Measurements from ENCODE around the gene MORF4L1. TPM values are rescaled to one million over a fixed set of nuclear protein-coding genes. Genes with fewer than 3 reads are reported as not detected.

Gene MORF4L1
- total and polyA plus RNA-seq, 2 experiments from 2014 or later = 357 to 388 TPM

GRCh38 chr15:78878356-78878755, 5.7 kb downstream of the MORF4L1 start:
- no peak for TF ChIP-seq EZH2 (IDR thresholded peaks at IDR 0.05; ENCODE audit: insufficient read depth, poor library complexity, severe bottlenecking)
- no peak for TF ChIP-seq EZH2phosphoT487 (IDR thresholded peaks at IDR 0.05; ENCODE audit: insufficient read depth, low read depth)
- Histone ChIP-seq H3K79me2 (ENCODE audit: insufficient read depth) (peaks cover 100% of the 10 kb centered on the region), H3F3A (ENCODE audit: insufficient read depth) (peaks cover 83% of the 10 kb centered on the region), H3K9me2 (ENCODE audit: insufficient read depth) (no peaks in the 10 kb centered on the region), H3K4me1 (ENCODE audit: insufficient read depth) (peaks cover 72% of the 10 kb centered on the region), H2AFZ (no peak overlapping the region), H3K4me2 (ENCODE audit: unreplicated experiment) (peak overlapping the region; percentile 31), H3K27me3 (replicated peaks; ENCODE audit: insufficient read depth) (no peaks in the 10 kb centered on the region), H3K9me3 (ENCODE audit: low read depth) (no peaks in the 10 kb centered on the region), H3K36me3 (ENCODE audit: low read depth) (peaks cover 21% of the 10 kb centered on the region), H3K27ac (peak overlapping the region; percentile 63), H4K20me1 (ENCODE audit: insufficient read depth) (peaks cover 62% of the 10 kb centered on the region), H3K4me3 (peak overlapping the region; percentile 36), H3K9ac (peak overlapping the region; percentile 6; the same call in 1 of the 2 replicates)
- in situ Hi-C loops (cut with MboI) = no loop called here
- peak; percentile 66 for DNase-seq
- 36 to 60% methylated on average over 1 of the region's 1 CpG for WGBS, 2 experiments (ENCODE audit: low coverage in 1 of 2, low lambda C conversion rate in 2 of 2, missing lambda C conversion rate in 2 of 2)

DNA sequence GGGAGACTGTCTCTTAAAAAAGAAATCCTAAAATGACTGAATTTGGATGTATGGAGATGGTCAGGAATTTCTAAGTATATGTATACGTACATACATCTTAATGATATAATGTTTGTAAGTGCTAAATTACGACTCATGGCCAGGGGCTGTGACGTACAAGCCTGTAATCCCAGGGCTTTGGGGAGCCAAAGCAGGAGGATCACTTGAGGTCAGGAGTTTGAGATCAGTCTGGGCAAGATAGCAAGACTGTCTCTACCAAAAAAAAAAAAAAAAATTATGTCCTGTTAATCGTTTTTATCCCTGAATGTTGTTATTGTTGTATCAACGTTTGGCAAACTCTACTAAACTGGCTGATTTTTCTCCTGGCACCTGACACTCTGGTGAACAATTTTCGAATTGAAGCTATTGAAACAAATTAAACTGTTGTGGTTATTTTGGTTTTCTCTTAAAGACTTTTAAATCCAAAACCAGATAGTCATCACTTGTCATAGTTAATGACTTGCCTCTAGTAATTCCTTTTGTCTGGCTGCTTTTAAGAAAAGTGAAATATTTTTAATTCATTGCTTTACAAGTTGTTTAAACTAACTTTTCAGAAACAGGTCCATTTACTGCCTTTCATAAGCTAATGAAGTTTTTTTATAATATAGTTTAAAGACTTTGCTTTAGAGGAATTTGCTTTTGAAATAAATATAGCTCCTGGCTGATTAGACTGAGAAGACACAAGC, 7.0 kb downstream of the MORF4L1 start:
- Histone ChIP-seq H2AFZ (no peak overlapping the region), H3K79me2 (ENCODE audit: insufficient read depth) (peaks cover 100% of the 10 kb centered on the region), H3K9ac (peak overlapping the region; percentile 20), H3K27me3 (replicated peaks; ENCODE audit: insufficient read depth) (no peaks in the 10 kb centered on the region), H3K4me3 (peak overlapping the region; percentile 11; the same call in 1 of the 2 replicates), H3K4me2 (ENCODE audit: unreplicated experiment) (peak overlapping the region; percentile 51), H3K36me3 (ENCODE audit: low read depth) (peaks cover 30% of the 10 kb centered on the region), H3K27ac (peak overlapping the region; percentile 63), H3F3A (ENCODE audit: insufficient read depth) (peaks cover 77% of the 10 kb centered on the region), H3K4me1 (ENCODE audit: insufficient read depth) (peaks cover 72% of the 10 kb centered on the region), H3K9me3 (ENCODE audit: low read depth) (no peaks in the 10 kb centered on the region), H3K9me2 (ENCODE audit: insufficient read depth) (no peaks in the 10 kb centered on the region), H4K20me1 (ENCODE audit: insufficient read depth) (peaks cover 67% of the 10 kb centered on the region)
- TF ChIP-seq EZH2 (IDR thresholded peaks at IDR 0.05; ENCODE audit: insufficient read depth, poor library complexity, severe bottlenecking) = no peak
- TF ChIP-seq EZH2phosphoT487 (IDR thresholded peaks at IDR 0.05; ENCODE audit: insufficient read depth, low read depth) = no peak
- WGBS, 2 experiments (ENCODE audit: low coverage in 1 of 2, low lambda C conversion rate in 2 of 2, missing lambda C conversion rate in 2 of 2) = 15 to 21% methylated on average over 6 of the region's 6 CpGs
- DNase-seq = peak; percentile 40
- in situ Hi-C loops (cut with MboI) = no loop called here

DNA sequence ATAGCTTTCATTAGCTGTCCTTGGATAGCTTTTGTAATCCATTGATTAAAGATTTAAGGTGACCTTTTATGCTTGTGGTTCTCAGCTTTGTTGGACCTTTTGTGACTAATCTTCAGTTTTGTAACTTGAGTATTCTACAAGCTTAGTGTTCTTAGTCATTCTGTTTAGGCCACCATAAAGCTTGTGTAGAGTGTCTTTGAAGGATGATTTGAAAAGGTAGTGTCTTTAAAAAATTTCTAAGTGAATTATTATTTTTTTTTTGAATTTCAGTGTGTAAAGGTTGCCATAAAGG, 7.5 kb downstream of the MORF4L1 start:
- H3K4me3 ChIP-seq = peak overlapping the region; percentile 11; the same call in 1 of the 2 replicates
- peaks cover 74% of the 10 kb centered on the region for H3K4me1 ChIP-seq (ENCODE audit: insufficient read depth)
- TF ChIP-seq EZH2 (IDR thresholded peaks at IDR 0.05; ENCODE audit: insufficient read depth, poor library complexity, severe bottlenecking) (no peak), EZH2phosphoT487 (IDR thresholded peaks at IDR 0.05; ENCODE audit: insufficient read depth, low read depth) (no peak)
- H3K27me3 ChIP-seq (replicated peaks; ENCODE audit: insufficient read depth) = no peaks in the 10 kb centered on the region
- DNase-seq = peak; percentile 72
- H3K9me2 ChIP-seq (ENCODE audit: insufficient read depth) = no peaks in the 10 kb centered on the region
- H3K36me3 ChIP-seq (ENCODE audit: low read depth) = peaks cover 35% of the 10 kb centered on the region
- H2AFZ ChIP-seq = no peak overlapping the region
- peaks cover 100% of the 10 kb centered on the region for H3K79me2 ChIP-seq (ENCODE audit: insufficient read depth)
- H3K4me2 ChIP-seq (ENCODE audit: unreplicated experiment) = peak overlapping the region; percentile 51
- no peaks in the 10 kb centered on the region for H3K9me3 ChIP-seq (ENCODE audit: low read depth)
- in situ Hi-C loops (cut with MboI) = no loop called here
- H3K27ac ChIP-seq = peak overlapping the region; percentile 63
- peak overlapping the region; percentile 20 for H3K9ac ChIP-seq
- H4K20me1 ChIP-seq (ENCODE audit: insufficient read depth) = peaks cover 67% of the 10 kb centered on the region
- peaks cover 77% of the 10 kb centered on the region for H3F3A ChIP-seq (ENCODE audit: insufficient read depth)

- in situ Hi-C loops (cut with MboI) = no loop called here
- H3K9me2 ChIP-seq (ENCODE audit: insufficient read depth) = no peaks in the 10 kb centered on the region
- peaks cover 80% of the 10 kb centered on the region for H3F3A ChIP-seq (ENCODE audit: insufficient read depth)
- peaks cover 69% of the 10 kb centered on the region for H3K4me1 ChIP-seq (ENCODE audit: insufficient read depth)
- H3K4me3 ChIP-seq = peak overlapping the region; percentile 11; the same call in 1 of the 2 replicates
- H3K27me3 ChIP-seq (replicated peaks; ENCODE audit: insufficient read depth) = no peaks in the 10 kb centered on the region
- H3K27ac ChIP-seq = peak overlapping the region; percentile 63
- 33 to 43% methylated on average over 1 of the region's 1 CpG for WGBS, 2 experiments (ENCODE audit: low coverage in 1 of 2, low lambda C conversion rate in 2 of 2, missing lambda C conversion rate in 2 of 2)
- H4K20me1 ChIP-seq (ENCODE audit: insufficient read depth) = peaks cover 69% of the 10 kb centered on the region
- no peaks in the 10 kb centered on the region for H3K9me3 ChIP-seq (ENCODE audit: low read depth)
- DNase-seq = peak; percentile 37
- H3K9ac ChIP-seq = no peak overlapping the region
- H3K79me2 ChIP-seq (ENCODE audit: insufficient read depth) = peaks cover 100% of the 10 kb centered on the region
- TF ChIP-seq EZH2 (IDR thresholded peaks at IDR 0.05; ENCODE audit: insufficient read depth, poor library complexity, severe bottlenecking) (no peak), EZH2phosphoT487 (IDR thresholded peaks at IDR 0.05; ENCODE audit: insufficient read depth, low read depth) (no peak)
- peak overlapping the region; percentile 51 for H3K4me2 ChIP-seq (ENCODE audit: unreplicated experiment)
- peaks cover 42% of the 10 kb centered on the region for H3K36me3 ChIP-seq (ENCODE audit: low read depth)
- H2AFZ ChIP-seq = no peak overlapping the region
Observed at GRCh38 chr15:78880813-78881212, 8.1 kb downstream of the MORF4L1 start.

Measured in GM23248 (cell line).